Head of caudate nucleus (tissue), 42 donors: ENCODE data around the gene ZDHHC1.

Experiments
- DNase-seq, 42 donors: peaks; one replicate each; pipeline versions ENCODE4 v3.0.0 to v3.0.0-alpha.2; 2020 to 2021; ENCODE audit warnings: mixed read lengths in 7 of 42
- intact Hi-C: fragments of 100-400 bp; cut with DNase I; formaldehyde crosslinking; loops from one replicate; pipeline ENCODE4 v1.15.0; 2022

The ZDHHC1 gene

DNA sequence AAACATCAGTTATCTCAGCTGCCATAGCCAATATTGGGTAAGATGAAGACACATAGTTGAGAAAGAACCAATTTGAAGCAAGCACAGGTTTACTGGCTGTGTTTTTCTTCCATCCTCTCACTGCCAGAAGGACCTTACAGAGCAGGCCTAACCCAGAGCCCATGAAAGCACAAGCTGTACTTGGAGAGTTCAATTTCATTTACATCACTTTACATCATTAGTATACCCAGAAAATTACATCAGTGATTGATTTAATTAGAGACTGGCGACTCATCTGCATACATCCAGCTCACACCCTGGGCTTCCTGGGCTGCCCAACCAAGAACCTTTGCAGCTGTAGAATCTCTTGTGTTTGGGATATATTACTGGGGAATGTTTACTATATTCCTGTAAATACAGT is 66.0 kb downstream of the ZDHHC1 start:
- intact Hi-C loops = no loop called here
- DNase-seq = peak in 1 of 42 donors; percentile 10

DNA sequence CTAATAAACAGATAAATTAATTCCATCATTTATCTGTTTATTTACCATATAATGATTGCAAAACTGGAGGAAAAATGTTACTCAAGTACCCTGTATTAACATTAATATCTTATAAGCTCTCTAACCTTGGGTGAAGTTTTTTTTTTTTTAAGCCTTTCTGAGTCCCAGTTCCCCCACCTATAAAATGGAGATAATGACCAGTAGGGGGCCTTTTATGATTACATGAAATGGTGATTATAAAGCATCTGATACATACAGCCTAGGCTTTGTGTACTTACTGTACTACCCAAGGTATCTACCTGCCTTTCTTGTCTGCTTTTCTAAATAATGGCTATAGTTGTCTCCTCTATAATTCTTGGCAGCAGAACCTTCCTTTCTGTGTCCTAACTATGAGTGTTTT is 67.1 kb downstream of the ZDHHC1 start:
- DNase-seq = no peak
- intact Hi-C loops = no loop called here

DNA sequence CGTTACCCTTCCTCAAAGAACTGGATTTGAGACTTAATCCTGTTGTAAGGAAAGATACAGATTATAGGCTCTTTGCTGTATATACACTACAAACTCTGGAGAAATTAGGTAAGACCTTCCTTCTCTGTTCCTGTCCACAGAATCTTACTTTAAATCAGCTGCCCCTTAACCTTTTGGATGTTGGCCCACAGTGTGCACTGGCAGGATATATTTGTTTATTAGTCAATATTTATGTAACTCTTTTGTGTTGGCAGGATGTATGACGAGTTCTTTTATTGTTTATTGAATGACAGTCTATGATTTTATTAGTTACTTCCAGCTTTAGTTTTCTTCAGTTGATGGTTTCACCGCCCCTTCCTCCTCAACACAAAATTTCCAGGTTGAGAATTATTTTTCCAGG is 69.9 kb downstream of the ZDHHC1 start:
- intact Hi-C loops = no loop called here
- no peak for DNase-seq

DNA sequence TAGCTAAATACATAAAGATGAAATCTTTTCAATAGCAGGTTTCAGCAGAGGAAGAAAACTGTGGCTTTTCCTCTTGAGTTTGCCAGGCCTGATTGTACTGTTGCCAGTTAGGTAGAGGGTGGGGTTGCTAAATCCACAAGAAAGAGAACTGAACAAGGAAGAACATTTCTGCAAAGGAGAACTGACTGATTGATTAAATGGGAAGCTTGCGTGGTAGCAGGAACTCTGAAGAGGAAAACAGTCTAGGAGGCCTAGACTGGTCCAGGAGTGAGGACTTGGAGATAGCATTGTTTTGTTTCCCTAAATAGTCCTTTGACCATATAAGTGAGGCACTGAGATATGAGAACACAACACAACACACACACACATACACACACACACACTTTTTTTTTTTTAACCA is 70.9 kb downstream of the ZDHHC1 start:
- no peak for DNase-seq
- intact Hi-C loops = no loop called here
